ENCODE data around the gene CEP295NL. TPM values are rescaled to one million over a fixed set of nuclear protein-coding genes. Genes with fewer than 3 reads are reported as not detected.

The CEP295NL gene
- total RNA-seq, 3 donors from 2014 or later (not counting 1 experiment from before 2014, with no cell fraction given) = 0.52 to 2.7 (median 2.1) TPM

GRCh38 chr17:78859051-78859450 lies 44.0 kb downstream of the CEP295NL start:
- H3K27ac Mint-ChIP-seq = no peak overlapping the region
- H3K9me3 Mint-ChIP-seq = no peaks in the 10 kb centered on the region
- 89% methylated on average over 4 of the region's 4 CpGs for WGBS (ENCODE audit: insufficient coverage)

GRCh38 chr17:78857266-78857665 lies 45.7 kb downstream of the CEP295NL start:
- no peaks in the 10 kb centered on the region for H3K27me3 ChIP-seq (ENCODE audit: control insufficient read depth, insufficient read depth, low read length)
- DNase-seq (no peak), ATAC-seq (no peak)
- intact Hi-C loops (cut with micrococcal nuclease) = no loop called here
- no peaks in the 10 kb centered on the region for H3K9me3 Mint-ChIP-seq
- H3K4me1 ChIP-seq (ENCODE audit: control insufficient read depth, insufficient read depth, low read length) = no peaks in the 10 kb centered on the region
- H3K36me3 Mint-ChIP-seq = no peaks in the 10 kb centered on the region
- no peak overlapping the region for H3K4me3 ChIP-seq (ENCODE audit: low read length)
- no peak overlapping the region for H3K27ac Mint-ChIP-seq
- TF ChIP-seq CTCF (IDR thresholded peaks at IDR 0.05) = no peak
- H3K9me3 ChIP-seq (ENCODE audit: control insufficient read depth, insufficient read depth, low read length) = no peaks in the 10 kb centered on the region
- 94% methylated on average over 14 of the region's 14 CpGs for WGBS (ENCODE audit: insufficient coverage)
- no peak overlapping the region for H3K4me3 Mint-ChIP-seq
- H3K36me3 ChIP-seq (ENCODE audit: control insufficient read depth, insufficient read depth, low read length) = no peaks in the 10 kb centered on the region
- no peaks in the 10 kb centered on the region for H3K27me3 Mint-ChIP-seq (ENCODE audit: low read depth in 2 of 2)
- H3K4me1 Mint-ChIP-seq = no peaks in the 10 kb centered on the region
- no peak overlapping the region for H3K27ac ChIP-seq (ENCODE audit: low read length)

More at GRCh38 chr17:78859051-78859450, 44.0 kb downstream of the CEP295NL start:
- Mint-ChIP-seq H3K36me3 (no peaks in the 10 kb centered on the region), H3K4me1 (no peaks in the 10 kb centered on the region), H3K4me3 (no peak overlapping the region), H3K27me3 (ENCODE audit: low read depth in 2 of 2) (no peaks in the 10 kb centered on the region)
- Histone ChIP-seq H3K27me3 (ENCODE audit: control insufficient read depth, insufficient read depth, low read length) (no peaks in the 10 kb centered on the region), H3K4me1 (ENCODE audit: control insufficient read depth, insufficient read depth, low read length) (no peaks in the 10 kb centered on the region), H3K27ac (ENCODE audit: low read length) (no peak overlapping the region), H3K4me3 (ENCODE audit: low read length) (no peak overlapping the region), H3K36me3 (ENCODE audit: control insufficient read depth, insufficient read depth, low read length) (no peaks in the 10 kb centered on the region), H3K9me3 (ENCODE audit: control insufficient read depth, insufficient read depth, low read length) (no peaks in the 10 kb centered on the region)
- intact Hi-C loops (cut with micrococcal nuclease) = no loop called here
- TF ChIP-seq CTCF (IDR thresholded peaks at IDR 0.05) = no peak
- no peak for DNase-seq
- no peak for ATAC-seq

- ATAC-seq = no peak
- Histone ChIP-seq H3K4me1 (ENCODE audit: control insufficient read depth, insufficient read depth, low read length) (no peaks in the 10 kb centered on the region), H3K4me3 (ENCODE audit: low read length) (no peak overlapping the region), H3K9me3 (ENCODE audit: control insufficient read depth, insufficient read depth, low read length) (no peaks in the 10 kb centered on the region), H3K27me3 (ENCODE audit: control insufficient read depth, insufficient read depth, low read length) (no peaks in the 10 kb centered on the region), H3K36me3 (ENCODE audit: control insufficient read depth, insufficient read depth, low read length) (no peaks in the 10 kb centered on the region), H3K27ac (ENCODE audit: low read length) (no peak overlapping the region)
- Mint-ChIP-seq H3K27ac (no peak overlapping the region), H3K4me3 (no peak overlapping the region), H3K9me3 (no peaks in the 10 kb centered on the region), H3K36me3 (no peaks in the 10 kb centered on the region), H3K27me3 (ENCODE audit: low read depth in 2 of 2) (no peaks in the 10 kb centered on the region), H3K4me1 (no peaks in the 10 kb centered on the region)
- intact Hi-C loops (cut with micrococcal nuclease) = no loop called here
- no peak for DNase-seq
- 94% methylated on average over 25 of the region's 25 CpGs for WGBS (ENCODE audit: insufficient coverage)
- TF ChIP-seq CTCF (IDR thresholded peaks at IDR 0.05) = no peak
Observed at GRCh38 chr17:78855561-78856165, 47.3 kb downstream of the CEP295NL start.

GRCh38 chr17:78854508-78854907 lies 48.5 kb downstream of the CEP295NL start:
- no peaks in the 10 kb centered on the region for H3K27me3 ChIP-seq (ENCODE audit: control insufficient read depth, insufficient read depth, low read length)
- Mint-ChIP-seq H3K4me3 (no peak overlapping the region), H3K9me3 (no peaks in the 10 kb centered on the region), H3K36me3 (no peaks in the 10 kb centered on the region), H3K27ac (no peak overlapping the region), H3K4me1 (no peaks in the 10 kb centered on the region), H3K27me3 (ENCODE audit: low read depth in 2 of 2) (no peaks in the 10 kb centered on the region)
- no peak for ATAC-seq
- no peak for DNase-seq
- TF ChIP-seq CTCF (IDR thresholded peaks at IDR 0.05) = no peak
- no peak overlapping the region for H3K27ac ChIP-seq (ENCODE audit: low read length)
- WGBS (ENCODE audit: insufficient coverage) = 91% methylated on average over 6 of the region's 9 CpGs
- H3K4me1 ChIP-seq (ENCODE audit: control insufficient read depth, insufficient read depth, low read length) = no peaks in the 10 kb centered on the region
- H3K36me3 ChIP-seq (ENCODE audit: control insufficient read depth, insufficient read depth, low read length) = no peaks in the 10 kb centered on the region
- H3K4me3 ChIP-seq (ENCODE audit: low read length) = no peak overlapping the region
- no peaks in the 10 kb centered on the region for H3K9me3 ChIP-seq (ENCODE audit: control insufficient read depth, insufficient read depth, low read length)
- intact Hi-C loops (cut with micrococcal nuclease) = no loop called here
